ENCODE results near the gene IDI2. TPM values are rescaled to one million over a fixed set of nuclear protein-coding genes. Genes with fewer than 3 reads are reported as not detected.
"Not testable (repeated sequence)": the region's sequence is repeated elsewhere in the genome, so short reads cannot be mapped to it uniquely, and the experiment has no call there.

IDI2 gene
- not detected for total RNA-seq
- long read RNA-seq = 0 reads

GRCh38 chr10:1025683-1026082 lies at the start of gene IDI2:
IDI2 (minus strand) TSS chr10:1025859; CDS start chr10:1024723, 1,136 bp downstream.
- H3K9me3 ChIP-seq = no peaks in the 10 kb centered on the region
- no peaks in the 10 kb centered on the region for H3K4me1 ChIP-seq
- ATAC-seq = no peak
- no peak within 1 kb of the TSS for H3K27ac ChIP-seq
- no peaks in the 10 kb centered on the region for H3K36me3 ChIP-seq
- TF ChIP-seq CTCF (IDR thresholded peaks at IDR 0.05) = no peak
- DNase-seq = no peak
- no peak within 1 kb of the TSS for H3K4me3 ChIP-seq
- no peaks in the 10 kb centered on the region for H3K27me3 ChIP-seq (ENCODE audit: low read depth)
- intact Hi-C loops (cut with DNase I) = no loop called here

- H3K4me1 ChIP-seq = peaks cover 2% of the 10 kb centered on the region
- H3K9me3 ChIP-seq = no peaks in the 10 kb centered on the region
- no peaks in the 10 kb centered on the region for H3K27me3 ChIP-seq (ENCODE audit: low read depth)
- H3K27ac ChIP-seq = peak overlapping the region; percentile 5
- TF ChIP-seq CTCF (IDR thresholded peaks at IDR 0.05) = no peak
- intact Hi-C loops (cut with DNase I) = no loop called here
- DNase-seq (peak; percentile 78), ATAC-seq (peak; percentile 91)
- peaks cover 66% of the 10 kb centered on the region for H3K36me3 ChIP-seq
- H3K4me3 ChIP-seq = no peak overlapping the region
Measured at GRCh38 chr10:1074748-1075308, 49.2 kb upstream of the IDI2 start.

- no peak for TF ChIP-seq CTCF (IDR thresholded peaks at IDR 0.05)
- Histone ChIP-seq H3K4me1 (peaks cover 7% of the 10 kb centered on the region), H3K27me3 (ENCODE audit: low read depth) (no peaks in the 10 kb centered on the region), H3K27ac (peak overlapping the region; percentile 5), H3K4me3 (no peak overlapping the region), H3K9me3 (no peaks in the 10 kb centered on the region), H3K36me3 (peaks cover 60% of the 10 kb centered on the region)
- intact Hi-C loops (cut with DNase I) = no loop called here
- DNase-seq = no peak
- peak; percentile 36 to 45 for ATAC-seq
Measured at GRCh38 chr10:1074052-1074747, 48.5 kb upstream of the IDI2 start.

GRCh38 chr10:1070919-1071318 lies 45.3 kb upstream of the IDI2 start:
- no peak overlapping the region for H3K4me3 ChIP-seq
- intact Hi-C loops (cut with DNase I) = no loop called here
- H3K27ac ChIP-seq = no peak overlapping the region
- peaks cover 31% of the 10 kb centered on the region for H3K36me3 ChIP-seq
- DNase-seq (no peak), ATAC-seq (no peak)
- peaks cover 7% of the 10 kb centered on the region for H3K4me1 ChIP-seq
- no peak for TF ChIP-seq CTCF (IDR thresholded peaks at IDR 0.05)
- no peaks in the 10 kb centered on the region for H3K9me3 ChIP-seq
- no peaks in the 10 kb centered on the region for H3K27me3 ChIP-seq (ENCODE audit: low read depth)

- intact Hi-C loops (cut with DNase I) = no loop called here
- peaks cover 19% of the 10 kb centered on the region for H3K36me3 ChIP-seq
- no peak overlapping the region for H3K27ac ChIP-seq
- ATAC-seq (no peak), DNase-seq (no peak)
- peaks cover 7% of the 10 kb centered on the region for H3K4me1 ChIP-seq
- H3K4me3 ChIP-seq = no peak overlapping the region
- H3K9me3 ChIP-seq = no peaks in the 10 kb centered on the region
- no peaks in the 10 kb centered on the region for H3K27me3 ChIP-seq (ENCODE audit: low read depth)
- TF ChIP-seq CTCF (IDR thresholded peaks at IDR 0.05) = no peak
Measured at GRCh38 chr10:1068380-1069361, 43.0 kb upstream of the IDI2 start.

GRCh38 chr10:1066734-1067133 lies 41.1 kb upstream of the IDI2 start:
- H3K9me3 ChIP-seq; H3K4me3 ChIP-seq; ATAC-seq; H3K27me3 ChIP-seq (ENCODE audit: low read depth); DNase-seq; H3K4me1 ChIP-seq; intact Hi-C loops (cut with DNase I); H3K36me3 ChIP-seq; H3K27ac ChIP-seq: not testable (repeated sequence)
